Omental fat pad (tissue), 4 donors: ENCODE measurements around the gene TMEM92. TPM values are rescaled to one million over a fixed set of nuclear protein-coding genes. Genes with fewer than 3 reads are reported as not detected.

ENCODE experiments used
- ATAC-seq: fragments of 150-250 bp; one replicate; pipeline ENCODE4 v1.9.1; 2016; ENCODE audit warnings: mild to moderate bottlenecking, moderate library complexity; ENCODE audit not compliant: low FRiP score
- DNase-seq: peaks from one replicate; pipeline ENCODE4 v3.0.0-alpha.2; 2019; ENCODE audit warnings: low spot score
- total RNA-seq, 4 donors: library from RNA; depleted of rRNA; stranded (reverse); fragments of >200 nt; gene quantifications; one replicate each; pipeline ENCODE4 v1.1.0, GENCODE V29; 2016
- TF ChIP-seq, protein P1 (sequence below), 3 donors: fragments of 450-650 bp; IDR thresholded peaks; one replicate each; pipeline ENCODE4 v1.5.1; 2016 to 2017; ENCODE audit warnings: antibody characterized with exemption in 3 of 3, mild to moderate bottlenecking in 3 of 3, moderate library complexity in 2 of 3

Gene TMEM92
- total RNA-seq, 4 donors from 2014 or later: 0.93 TPM; not detected in 3

DNA sequence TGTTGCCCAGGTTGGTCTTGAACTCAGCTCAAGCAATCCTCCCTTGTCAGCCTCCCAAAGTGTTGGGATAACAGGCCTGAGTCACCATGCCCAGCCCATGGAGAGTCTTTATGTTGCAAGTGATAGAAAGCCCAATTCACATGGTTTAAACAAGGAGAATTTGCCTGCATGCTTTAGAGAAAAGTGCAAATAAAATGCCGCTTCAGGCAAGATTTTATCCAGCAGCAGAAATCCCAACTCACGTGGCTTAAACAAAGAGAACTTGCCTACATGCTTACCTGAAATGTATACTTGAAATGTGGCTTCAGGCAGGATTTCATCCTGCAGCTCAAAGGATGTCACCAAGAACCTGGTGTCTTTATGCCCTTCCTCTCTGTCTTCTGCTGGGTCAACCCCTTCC, 42.9 kb downstream of the TMEM92 start:
- ATAC-seq (no peak), DNase-seq (no peak)
- TF ChIP-seq, protein P1, sequence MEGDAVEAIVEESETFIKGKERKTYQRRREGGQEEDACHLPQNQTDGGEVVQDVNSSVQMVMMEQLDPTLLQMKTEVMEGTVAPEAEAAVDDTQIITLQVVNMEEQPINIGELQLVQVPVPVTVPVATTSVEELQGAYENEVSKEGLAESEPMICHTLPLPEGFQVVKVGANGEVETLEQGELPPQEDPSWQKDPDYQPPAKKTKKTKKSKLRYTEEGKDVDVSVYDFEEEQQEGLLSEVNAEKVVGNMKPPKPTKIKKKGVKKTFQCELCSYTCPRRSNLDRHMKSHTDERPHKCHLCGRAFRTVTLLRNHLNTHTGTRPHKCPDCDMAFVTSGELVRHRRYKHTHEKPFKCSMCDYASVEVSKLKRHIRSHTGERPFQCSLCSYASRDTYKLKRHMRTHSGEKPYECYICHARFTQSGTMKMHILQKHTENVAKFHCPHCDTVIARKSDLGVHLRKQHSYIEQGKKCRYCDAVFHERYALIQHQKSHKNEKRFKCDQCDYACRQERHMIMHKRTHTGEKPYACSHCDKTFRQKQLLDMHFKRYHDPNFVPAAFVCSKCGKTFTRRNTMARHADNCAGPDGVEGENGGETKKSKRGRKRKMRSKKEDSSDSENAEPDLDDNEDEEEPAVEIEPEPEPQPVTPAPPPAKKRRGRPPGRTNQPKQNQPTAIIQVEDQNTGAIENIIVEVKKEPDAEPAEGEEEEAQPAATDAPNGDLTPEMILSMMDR (IDR thresholded peaks at IDR 0.05): no peak

DNA sequence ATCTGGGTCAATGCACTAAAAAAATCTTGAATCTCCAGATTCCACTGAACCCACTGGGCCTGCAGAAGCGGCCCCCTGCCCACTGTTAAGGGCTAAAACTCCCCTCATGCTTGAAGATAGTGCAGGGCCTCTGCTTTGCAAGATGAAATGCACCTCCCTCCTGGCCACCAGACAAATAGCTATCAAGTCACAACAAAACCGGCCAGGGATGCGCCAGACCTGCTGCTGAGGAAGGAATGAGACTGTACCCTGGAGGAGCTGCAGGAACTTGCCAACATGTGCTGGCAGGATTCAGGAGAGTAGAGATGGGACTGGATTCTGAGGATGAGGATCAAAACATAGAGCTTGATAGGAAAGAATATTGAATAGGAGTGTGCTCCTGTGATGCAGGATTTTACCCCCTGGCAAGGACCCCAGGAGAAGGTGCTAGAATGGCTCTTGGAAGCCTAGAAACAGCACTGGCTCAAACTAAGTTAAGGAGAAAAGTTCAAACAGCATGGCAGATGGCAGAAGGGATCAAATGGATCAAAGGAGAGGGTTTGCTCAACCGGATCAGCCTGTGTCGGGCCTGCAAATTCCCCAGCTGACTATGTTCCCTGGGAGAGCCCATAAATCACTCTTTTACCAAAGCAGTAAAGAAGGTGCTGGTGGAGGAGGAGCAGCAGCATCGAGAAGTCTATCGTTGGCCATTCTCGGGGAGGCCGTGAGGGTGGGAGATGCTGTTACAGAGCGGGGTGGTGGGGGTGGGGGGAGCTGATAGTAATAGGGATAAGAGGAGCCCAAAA, 44.4 kb downstream of the TMEM92 start:
- no peak for DNase-seq
- TF ChIP-seq, protein P1 (IDR thresholded peaks at IDR 0.05): no peak
- no peak for ATAC-seq

- TF ChIP-seq, protein P1 (IDR thresholded peaks at IDR 0.05): no peak
- ATAC-seq (no peak), DNase-seq (no peak)
Observed at GRCh38 chr17:50319306-50320004, 45.2 kb downstream of the TMEM92 start.

GRCh38 chr17:50322271-50322670, 48.0 kb downstream of the TMEM92 start:
- no peak for DNase-seq
- TF ChIP-seq, protein P1 (IDR thresholded peaks at IDR 0.05): no peak
- ATAC-seq: no peak

DNA sequence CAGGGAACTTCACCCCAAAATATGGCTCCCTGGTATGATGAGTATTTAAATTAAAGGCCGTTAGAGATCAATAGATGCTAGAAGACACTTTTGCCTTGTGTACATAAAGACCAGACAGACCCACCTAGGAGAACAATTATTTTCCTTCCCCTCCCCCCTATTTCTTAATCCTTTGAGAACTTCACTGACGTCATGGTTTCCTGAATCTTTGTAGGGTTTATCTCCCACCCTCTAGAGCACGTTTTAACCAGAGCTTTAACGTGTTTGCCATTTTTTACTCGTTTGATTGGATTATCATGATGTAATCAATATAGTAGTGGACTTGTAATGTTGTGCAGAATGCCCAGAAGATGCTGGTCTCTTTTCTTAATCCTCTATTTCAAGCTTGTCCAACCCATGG, 48.8 kb downstream of the TMEM92 start:
- no peak for ATAC-seq
- TF ChIP-seq, protein P1 (IDR thresholded peaks at IDR 0.05): no peak
- no peak for DNase-seq

- ATAC-seq (no peak), DNase-seq (no peak)
- TF ChIP-seq, protein P1 (IDR thresholded peaks at IDR 0.05): no peak
Observed at GRCh38 chr17:50325906-50326305, 51.6 kb downstream of the TMEM92 start.
